Activated CD4-positive, alpha-beta T cell treated with anti-CD3 and anti-CD28 coated beads for 36 hours (primary cell): ENCODE measurements around the gene ENAH. TPM values are rescaled to one million over a fixed set of nuclear protein-coding genes. Genes with fewer than 3 reads are reported as not detected.

ENCODE experiments used
- ATAC-seq: fragments of 200-7000 bp; cut with Tn5 transposase; one replicate; pipeline ENCODE4 v1.10.0; 2021; ENCODE audit warnings: mild to moderate bottlenecking, moderate library complexity
- CTCF ChIA-PET: fragments of 350-600 bp; sonication (Branson Sonifier 250); formaldehyde crosslinking; loops from one replicate; lab custom pipeline; 2021; ENCODE audit warnings: antibody characterized with exemption; lab: Charles Lee
- POLR2A ChIA-PET: fragments of 350-600 bp; sonication (Branson Sonifier 250); formaldehyde crosslinking; loops from one replicate; lab custom pipeline; 2021; ENCODE audit warnings: antibody characterized with exemption, inconsistent platforms; lab: Charles Lee
- DNase-seq: peaks from one replicate; pipeline ENCODE4 v3.0.0-alpha.2; 2020
- H3K27ac Mint-ChIP-seq: one replicate; pipeline ENCODE4 v1.8.0; 2021; ENCODE audit warnings: mixed read lengths
- H3K27me3 Mint-ChIP-seq: one replicate; pipeline ENCODE4 v1.8.0; 2021; ENCODE audit warnings: mixed read lengths
- H3K36me3 Mint-ChIP-seq: one replicate; pipeline ENCODE4 v1.8.0; 2021; ENCODE audit warnings: low read depth, mixed read lengths
- H3K4me1 Mint-ChIP-seq: one replicate; pipeline ENCODE4 v1.8.0; 2021; ENCODE audit warnings: mixed read lengths
- H3K4me3 Mint-ChIP-seq: one replicate; pipeline ENCODE4 v1.8.0; 2021; ENCODE audit warnings: mild to moderate bottlenecking, moderate library complexity, mixed read lengths
- H3K9me3 Mint-ChIP-seq: one replicate; pipeline ENCODE4 v1.8.0; 2021; ENCODE audit warnings: low read depth, mixed read lengths
- intact Hi-C, 2 experiments: fragments of 100-400 bp; cut with DNase I in 1 of 2; cut with micrococcal nuclease in 1 of 2; formaldehyde crosslinking; loops; one replicate each; pipeline versions ENCODE4 v1.14.2 to v1.15.1; 2022 to 2024; cut with DNase I, micrococcal nuclease
- total RNA-seq, 2 experiments: library from RNA; stranded (reverse); gene quantifications; one replicate each; pipeline ENCODE4 v1.2.3, GENCODE V29; 2021

Gene ENAH
- total RNA-seq, 2 experiments from 2014 or later: 0.62 to 0.81 TPM

DNA sequence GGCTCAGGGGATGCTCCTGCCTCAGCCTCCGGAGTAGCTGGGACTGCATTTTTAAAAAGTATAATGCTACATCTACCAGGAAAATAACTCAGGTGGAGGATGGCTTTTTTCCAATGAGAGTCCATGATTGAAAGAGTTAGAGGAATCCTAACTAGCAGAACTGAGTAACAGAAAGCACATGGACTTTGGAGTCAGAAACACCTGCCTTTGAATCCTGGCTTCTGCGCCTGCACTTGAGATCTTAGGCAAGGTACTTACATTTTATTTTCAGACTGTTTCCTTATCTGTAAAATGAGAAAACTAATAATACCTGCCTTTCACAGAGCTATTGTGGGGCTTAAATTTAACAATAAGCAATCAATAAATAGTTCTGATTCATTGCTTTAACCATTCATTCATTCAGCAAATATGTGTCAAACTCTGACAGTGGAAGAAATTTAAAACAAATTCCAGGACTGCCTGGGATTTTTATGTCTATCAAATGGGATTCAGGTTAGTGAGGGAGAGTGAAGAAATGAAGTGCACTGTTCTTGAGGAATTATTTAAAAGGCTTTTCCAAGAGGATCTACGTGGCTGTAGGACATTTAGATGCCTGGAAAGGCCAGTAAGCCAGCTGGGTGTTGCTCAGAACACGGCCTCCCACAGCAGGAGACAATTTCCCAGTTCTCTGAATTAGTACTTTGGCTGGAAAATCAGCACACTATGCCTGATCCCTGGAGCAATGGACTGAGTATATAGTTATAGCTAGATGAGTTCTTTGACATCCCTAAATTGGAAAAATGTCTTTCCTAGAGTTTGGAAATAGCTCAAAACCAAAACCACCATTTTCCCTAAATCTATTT lies 212.3 kb downstream of the ENAH start:
- DNase-seq (no peak), ATAC-seq (no peak)
- CTCF ChIA-PET: interaction anchor here (0.6 to 2.3 kb wide), 6 partner anchors 11 to 688 kb away, joined by 3 to 6 read pairs (median 4); no protein-coding TSS in a partner anchor
- intact Hi-C loops: loop anchor here in 1 of 2 experiments (10.0 kb wide), 1 partner anchor 1256 kb away; the partner anchor contains the start of gene DEGS1
- Mint-ChIP-seq H3K4me1 (peaks cover 45% of the 10 kb centered on the region), H3K36me3 (no peaks in the 10 kb centered on the region), H3K27ac (no peak overlapping the region), H3K27me3 (no peaks in the 10 kb centered on the region), H3K9me3 (no peaks in the 10 kb centered on the region), H3K4me3 (no peak overlapping the region)
- POLR2A ChIA-PET: no interaction called here

DNA sequence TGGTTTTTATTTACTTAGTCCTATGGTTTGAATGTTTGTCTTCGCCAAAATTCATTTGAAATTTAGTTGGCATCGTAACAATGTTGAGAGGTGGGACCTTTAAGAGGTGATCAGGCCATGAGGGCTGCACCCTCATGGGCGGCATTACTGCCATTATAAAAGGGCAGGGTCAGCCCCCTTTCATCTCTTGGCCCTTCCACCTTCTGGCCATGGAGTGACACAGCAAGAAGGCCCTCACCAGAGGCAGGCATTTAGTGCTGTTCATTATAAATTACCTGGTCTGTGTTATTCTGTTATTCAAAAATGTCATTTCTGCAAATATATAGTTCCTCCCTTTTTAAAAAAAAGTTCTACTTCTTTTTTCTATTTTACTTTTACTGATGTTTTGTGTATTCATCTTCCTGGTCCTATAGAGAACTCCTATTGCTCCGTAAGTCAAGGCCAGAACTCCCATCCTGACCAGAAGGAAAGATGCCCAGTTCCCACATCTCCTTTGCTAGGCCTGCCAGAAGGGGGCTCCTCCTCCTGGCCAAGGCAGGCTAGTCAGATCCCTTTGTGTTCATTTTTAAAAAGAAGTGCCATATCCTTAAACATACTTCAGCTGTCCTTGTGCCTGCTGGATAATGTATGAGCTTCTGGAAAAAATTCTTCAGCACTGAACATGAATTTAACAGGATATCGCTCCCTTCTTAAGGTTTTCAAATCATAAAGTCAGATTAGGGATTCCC lies 215.0 kb downstream of the ENAH start:
- no peak for ATAC-seq
- no peak for DNase-seq
- no peaks in the 10 kb centered on the region for H3K9me3 Mint-ChIP-seq
- POLR2A ChIA-PET: no interaction called here
- H3K4me3 Mint-ChIP-seq: no peak overlapping the region
- no peaks in the 10 kb centered on the region for H3K36me3 Mint-ChIP-seq
- no peaks in the 10 kb centered on the region for H3K27me3 Mint-ChIP-seq
- intact Hi-C loops: no loop called here
- no peak overlapping the region for H3K27ac Mint-ChIP-seq
- CTCF ChIA-PET: interaction anchor here (0.7 kb wide), 1 partner anchor 82 kb away, joined by 4 read pairs; no protein-coding TSS in a partner anchor
- peaks cover 25% of the 10 kb centered on the region for H3K4me1 Mint-ChIP-seq

Other genes with a start within 250 kb of the ENAH start
- gene LBR, start 225.1 kb downstream of the ENAH start, total RNA-seq: 100 to 1,000 TPM; 136 to 194 TPM
- gene SRP9, start 124.7 kb upstream of the ENAH start, total RNA-seq: 100 to 1,000 TPM; 263 to 308 TPM
- gene EPHX1, start 157.0 kb upstream of the ENAH start, total RNA-seq: 1 to 10 TPM; 2.5 to 2.6 TPM
- gene TMEM63A, start 229.3 kb upstream of the ENAH start, total RNA-seq: 10 to 100 TPM; 47.3 to 48.0 TPM
- not detected for gene LEFTY1, start 236.0 kb upstream of the ENAH start, total RNA-seq